A549 treated with AZD9567 at 1 μM for 4 hours (cell line): ENCODE results near the gene DCBLD1. TPM values are rescaled to one million over a fixed set of nuclear protein-coding genes. Genes with fewer than 3 reads are reported as not detected.

ENCODE experiments used
- total RNA-seq: library from RNA; stranded (reverse); fragments of 200-300 nt; extraction: Qiagen RNA extraction; gene quantifications from 5 replicates; pipeline ENCODE4 v1.2.3, GENCODE V29; 2022; ENCODE audit not compliant: insufficient read depth

The DCBLD1 gene
- 19.8 to 43.4 TPM (median 22.6 TPM) in 5 replicates for total RNA-seq

GRCh38 chr6:117482240-117483003, at the start of gene DCBLD1:
Gene DCBLD1 (plus strand): TSS chr6:117482674. CDS start chr6:117482782, 108 bp downstream.

Other genes with a start within 250 kb of the DCBLD1 start
- gene VGLL2, start 217.1 kb upstream of the DCBLD1 start, total RNA-seq = not detected in 5 replicates
- 0.14 to 0.32 TPM (median 0.20 TPM) in 4 of 5 replicates, not detected in the other for gene ROS1, start 56.7 kb upstream of the DCBLD1 start, total RNA-seq
- gene GOPC, start 119.8 kb downstream of the DCBLD1 start, total RNA-seq = 13.9 to 17.8 TPM (median 17.6 TPM) in 5 replicates
- gene NUS1, start 192.8 kb downstream of the DCBLD1 start, total RNA-seq = 23.5 to 36.4 TPM (median 28.0 TPM) in 5 replicates